ENCODE measurements around the gene NR4A2. TPM values are rescaled to one million over a fixed set of nuclear protein-coding genes. Genes with fewer than 3 reads are reported as not detected.

NR4A2 gene
- total RNA-seq: 0.11 and 0.25 TPM in 2 replicates

DNA sequence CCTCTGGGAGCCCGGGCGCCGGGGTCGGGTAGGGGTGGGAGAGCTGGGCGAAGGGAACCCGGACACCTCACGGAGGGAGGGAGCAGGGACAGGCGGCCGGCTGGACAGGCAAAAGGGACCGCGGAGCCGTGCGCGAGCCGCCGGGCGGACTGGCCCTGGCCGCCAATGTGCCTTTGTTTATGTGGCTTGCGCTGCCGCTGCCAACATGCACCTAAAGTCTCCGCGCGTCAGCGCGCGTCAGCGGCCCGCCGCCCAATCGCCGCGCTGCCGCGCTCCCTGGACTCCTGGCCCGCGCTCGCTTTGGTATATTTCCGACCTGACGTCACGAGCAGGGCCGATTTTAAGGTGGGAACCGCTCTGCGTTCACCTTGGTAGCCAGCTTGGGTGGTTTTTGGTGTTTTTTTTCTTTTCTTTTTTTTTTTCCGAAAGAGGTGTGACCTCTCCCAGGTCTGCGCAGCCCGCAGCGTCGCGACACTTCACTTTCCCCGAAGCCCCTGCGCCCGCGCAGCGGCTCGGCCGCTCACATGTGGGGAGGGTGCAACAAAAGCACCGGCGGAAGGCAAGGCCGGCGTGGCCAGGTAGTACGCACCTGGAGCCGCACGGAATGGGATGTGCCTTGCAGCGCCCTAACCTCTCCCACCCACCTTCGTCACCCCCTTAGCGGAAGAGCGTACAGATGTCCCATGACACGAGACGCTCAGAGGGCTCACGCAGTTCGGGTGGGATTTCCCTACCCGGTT, at the start of gene NR4A2:
Gene NR4A2 (minus strand): TSS at position 188 of the 740 bp plus-strand sequence. CDS start 2,535 bp downstream, outside the sequence.

Other genes with a start within 250 kb of the NR4A2 start
- gene GPD2, start 103.7 kb upstream of the NR4A2 start, total RNA-seq: 90.5 and 172 TPM in 2 replicates

Measured in uterine smooth muscle cell (primary cell).